Glutamatergic neuron (in vitro differentiated cells): ENCODE measurements around the gene GPR162. TPM values are rescaled to one million over a fixed set of nuclear protein-coding genes. Genes with fewer than 3 reads are reported as not detected.

Source experiments
- DNase-seq: peaks from one replicate; pipeline ENCODE4 v3.0.0; 2022
- H3K27ac Mint-ChIP-seq: one replicate; pipeline ENCODE4 v1.8.0; 2020; ENCODE audit warnings: mild to moderate bottlenecking, mixed read lengths, inconsistent platforms; ENCODE audit not compliant: unreplicated experiment
- H3K27me3 Mint-ChIP-seq: one replicate; pipeline ENCODE4 v1.8.0; 2020; ENCODE audit warnings: mild to moderate bottlenecking, moderate library complexity, mixed read lengths, inconsistent platforms; ENCODE audit not compliant: unreplicated experiment
- H3K36me3 Mint-ChIP-seq: one replicate; pipeline ENCODE4 v1.8.0; 2020; ENCODE audit warnings: mild to moderate bottlenecking, mixed read lengths, inconsistent platforms; ENCODE audit not compliant: unreplicated experiment
- H3K4me1 Mint-ChIP-seq: one replicate; pipeline ENCODE4 v1.8.0; 2020; ENCODE audit warnings: mild to moderate bottlenecking, low read depth, mixed read lengths, inconsistent platforms; ENCODE audit not compliant: unreplicated experiment
- H3K4me3 Mint-ChIP-seq: one replicate; pipeline ENCODE4 v1.8.0; 2020; ENCODE audit warnings: mild to moderate bottlenecking, mixed read lengths, inconsistent platforms; ENCODE audit not compliant: unreplicated experiment
- H3K9me3 Mint-ChIP-seq: one replicate; pipeline ENCODE4 v1.8.0; 2020; ENCODE audit warnings: mild to moderate bottlenecking, moderate library complexity, mixed read lengths, inconsistent platforms; ENCODE audit not compliant: unreplicated experiment
- CTCF ChIP-seq: fragments of 200-600 bp; sonication (generic); IDR thresholded peaks from one replicate; pipeline ENCODE4 v1.5.0; 2021; ENCODE audit not compliant: partially characterized antibody, unreplicated experiment
- total RNA-seq: library from RNA; stranded (reverse); fragmentation: NEBNext Ultra II Directional; extraction: Animal tissue kit (Norgen Biotek cat#: 25700); gene quantifications from one replicate; pipeline ENCODE4 v1.2.1, GENCODE V29; 2021; ENCODE audit not compliant: unreplicated experiment

GPR162 gene
- total RNA-seq, 1 donor from 2014 or later, result 145 TPM

GRCh38 chr12:6774499-6775062 is 47.0 kb upstream of the GPR162 start:
- Mint-ChIP-seq H3K27ac (peak overlapping the region; percentile 53), H3K4me3 (peak overlapping the region; percentile 57), H3K4me1 (peaks cover 25% of the 10 kb centered on the region), H3K36me3 (peaks cover 11% of the 10 kb centered on the region), H3K27me3 (peaks cover 31% of the 10 kb centered on the region), H3K9me3 (peaks cover 20% of the 10 kb centered on the region)
- no peak for DNase-seq
- no peak for TF ChIP-seq CTCF

- Mint-ChIP-seq H3K27me3 (peaks cover 29% of the 10 kb centered on the region), H3K4me3 (peak overlapping the region; percentile 57), H3K36me3 (peaks cover 11% of the 10 kb centered on the region), H3K4me1 (peaks cover 28% of the 10 kb centered on the region), H3K9me3 (peaks cover 20% of the 10 kb centered on the region), H3K27ac (no peak overlapping the region)
- DNase-seq, result no peak
- no peak for TF ChIP-seq CTCF
Measured at GRCh38 chr12:6775185-6776174, 46.1 kb upstream of the GPR162 start.

DNA sequence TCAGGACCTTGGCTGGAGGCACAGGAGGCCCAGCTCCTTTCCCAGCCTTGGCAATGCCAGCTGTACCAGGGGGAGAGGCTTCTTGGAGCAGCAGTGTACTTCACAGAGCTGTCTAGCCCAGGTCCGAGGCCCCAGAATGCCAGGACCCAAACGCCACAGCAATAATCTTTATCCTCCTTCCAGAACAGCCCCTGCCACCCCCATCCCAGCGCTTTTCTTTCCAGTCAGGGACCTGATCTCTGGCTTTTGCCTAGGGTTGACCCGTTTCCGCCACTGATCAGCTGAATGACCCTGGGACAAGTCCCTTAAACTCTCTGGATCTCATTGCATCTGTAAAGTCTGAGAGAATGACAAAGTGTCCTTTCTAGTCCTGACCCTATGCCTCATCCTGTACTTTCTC is 44.2 kb upstream of the GPR162 start:
- Mint-ChIP-seq H3K27me3 (peaks cover 21% of the 10 kb centered on the region), H3K9me3 (peaks cover 15% of the 10 kb centered on the region), H3K4me3 (peak overlapping the region; percentile 96), H3K27ac (peak overlapping the region; percentile 14), H3K36me3 (peaks cover 5% of the 10 kb centered on the region), H3K4me1 (peaks cover 29% of the 10 kb centered on the region)
- no peak for TF ChIP-seq CTCF
- DNase-seq, result no peak

- Mint-ChIP-seq H3K36me3 (peaks cover 5% of the 10 kb centered on the region), H3K27ac (peak overlapping the region; percentile 100), H3K27me3 (peaks cover 21% of the 10 kb centered on the region), H3K9me3 (peaks cover 15% of the 10 kb centered on the region), H3K4me1 (peaks cover 29% of the 10 kb centered on the region), H3K4me3 (peak overlapping the region; percentile 96)
- TF ChIP-seq CTCF, result no peak
- peak; percentile 77 for DNase-seq
Measured at GRCh38 chr12:6778217-6778573, 43.4 kb upstream of the GPR162 start.
